CD4-positive, alpha-beta T cell (primary cell): ENCODE measurements around the gene R3HDM2. TPM values are rescaled to one million over a fixed set of nuclear protein-coding genes. Genes with fewer than 3 reads are reported as not detected.

Experiments
- ATAC-seq: fragments of 200-7000 bp; cut with Tn5 transposase; one replicate; pipeline ENCODE4 v1.10.0; 2022; ENCODE audit warnings: mild to moderate bottlenecking; ENCODE audit not compliant: poor library complexity
- CTCF ChIA-PET: fragments of 350-600 bp; sonication (Branson Sonifier 250); formaldehyde crosslinking; loops from one replicate; lab custom pipeline; 2021; ENCODE audit warnings: antibody characterized with exemption, inconsistent platforms; lab: Charles Lee
- POLR2A ChIA-PET: fragments of 350-600 bp; sonication (Branson Sonifier 250); formaldehyde crosslinking; loops from one replicate; lab custom pipeline; 2021; ENCODE audit warnings: antibody characterized with exemption, inconsistent platforms; lab: Charles Lee
- DNase-seq, 14 experiments: peaks; one replicate each; pipeline ENCODE4 v3.0.0-alpha.2; 2013 to 2020; ENCODE audit warnings: mixed read lengths in 2 of 14
- H3K27ac ChIP-seq, 2 donors: one replicate each; pipeline versions ENCODE4 v1.5.1 to v1.7.0; 2013; ENCODE audit warnings: low read length in 2 of 2, low read depth in 1 of 2, mild to moderate bottlenecking in 1 of 2
- H3K27me3 ChIP-seq, 2 experiments: 1 replicate in 1 of 2; 2 replicates in 1 of 2; pipeline versions ENCODE4 v1.6.1 to v1.7.0; 2013; ENCODE audit warnings: low read length in 2 of 2, control low read depth in 1 of 2, mild to moderate bottlenecking in 1 of 2, moderate library complexity in 1 of 2; ENCODE audit not compliant: insufficient read depth in 2 of 2, control insufficient read depth in 1 of 2
- H3K36me3 ChIP-seq: one replicate; pipeline ENCODE4 v1.6.1; 2013; ENCODE audit warnings: low read length, control low read depth; ENCODE audit not compliant: insufficient read depth
- H3K4me1 ChIP-seq: one replicate; pipeline ENCODE4 v1.6.1; 2013; ENCODE audit warnings: low read length, control low read depth; ENCODE audit not compliant: insufficient read depth
- H3K4me3 ChIP-seq: one replicate; pipeline ENCODE4 v1.5.1; 2013; ENCODE audit warnings: mild to moderate bottlenecking, low read length, moderate library complexity
- H3K9me3 ChIP-seq, 2 experiments: 1 replicate in 1 of 2; 2 replicates in 1 of 2; pipeline versions ENCODE4 v1.6.1 to v1.7.0; 2013; ENCODE audit warnings: low read length in 2 of 2, mild to moderate bottlenecking in 2 of 2, control low read depth in 1 of 2, moderate library complexity in 1 of 2; ENCODE audit not compliant: control insufficient read depth in 1 of 2, insufficient read depth in 1 of 2
- H3K27ac Mint-ChIP-seq: one replicate; pipeline ENCODE4 v1.8.0; 2020; ENCODE audit warnings: mixed read lengths
- H3K27me3 Mint-ChIP-seq: one replicate; pipeline ENCODE4 v1.8.0; 2021; ENCODE audit warnings: mixed read lengths
- H3K36me3 Mint-ChIP-seq: one replicate; pipeline ENCODE4 v1.8.0; 2021; ENCODE audit warnings: low read depth, mixed read lengths
- H3K4me1 Mint-ChIP-seq: one replicate; pipeline ENCODE4 v1.8.0; 2021; ENCODE audit warnings: low read depth, mixed read lengths
- H3K4me3 Mint-ChIP-seq: one replicate; pipeline ENCODE4 v1.8.0; 2020; ENCODE audit warnings: mild to moderate bottlenecking, mixed read lengths
- H3K9me3 Mint-ChIP-seq: one replicate; pipeline ENCODE4 v1.8.0; 2020; ENCODE audit warnings: mixed read lengths
- intact Hi-C, 2 experiments: fragments of 100-400 bp; cut with DNase I in 1 of 2; cut with micrococcal nuclease in 1 of 2; formaldehyde crosslinking; loops; one replicate each; pipeline versions ENCODE4 v1.15.1 to v1.9.0; 2023 to 2025; cut with DNase I, micrococcal nuclease
- total RNA-seq, 174 experiments: library from RNA in 2 of 174; stranded (reverse) in 2 of 174; gene quantifications; one replicate each; pipeline ENCODE4 v1.2.3 and lab custom pipeline; 2021 to 2026
- TF ChIP-seq, protein P1 (sequence below): fragments of 200-600 bp; IDR thresholded peaks from one replicate; pipeline ENCODE4 v1.8.0; 2022; ENCODE audit warnings: antibody characterized with exemption, mild to moderate bottlenecking

The R3HDM2 gene
- total RNA-seq, 2 experiments from 2014 or later = 106 to 115 TPM

DNA sequence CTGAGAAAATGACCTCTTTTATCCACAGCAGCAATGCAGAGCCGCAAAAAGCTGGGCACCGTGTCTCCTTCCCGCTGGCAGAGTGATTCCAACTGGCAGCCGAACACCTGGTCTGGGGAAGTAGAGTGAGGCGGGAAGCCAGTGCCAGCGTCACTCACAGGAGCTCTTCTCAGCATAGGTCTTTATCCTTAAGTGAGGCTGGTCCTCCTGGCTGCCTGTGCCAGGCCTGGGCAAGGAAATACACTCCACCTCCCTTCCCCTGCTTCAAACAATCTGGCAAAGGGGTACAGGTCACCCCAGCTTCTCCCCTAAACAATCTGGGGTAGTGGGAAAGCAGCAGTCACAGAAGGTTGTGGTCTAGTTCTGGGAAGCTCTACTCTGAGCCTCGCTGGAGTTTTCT lies 44.0 kb upstream of the R3HDM2 start:
- DNase-seq (no peak), ATAC-seq (no peak)
- H3K4me3 ChIP-seq = no peak overlapping the region
- Mint-ChIP-seq H3K9me3 (no peaks in the 10 kb centered on the region), H3K4me3 (peak overlapping the region; percentile 89), H3K36me3 (peaks cover 80% of the 10 kb centered on the region), H3K4me1 (peaks cover 81% of the 10 kb centered on the region), H3K27me3 (no peaks in the 10 kb centered on the region), H3K27ac (peak overlapping the region; percentile 88)
- peaks cover 81% of the 10 kb centered on the region for H3K4me1 ChIP-seq
- intact Hi-C loops = loop anchor here in 1 of 2 experiments (5.0 kb wide), 2 partner anchors 72 to 277 kb away; partner anchors contain the start of genes CDK4 and DCTN2
- peak overlapping the region in 1 of 2 donors; percentile 99 for H3K27ac ChIP-seq
- H3K9me3 ChIP-seq = no peaks in the 10 kb centered on the region
- ChIA-PET CTCF (interaction anchor here (2.4 to 4.2 kb wide), 2 partner anchors 13 to 16 kb away, joined by 5 to 35 read pairs; no protein-coding TSS in a partner anchor), POLR2A (interaction anchor here (1.0 kb wide), 1 partner anchor 16 kb away, joined by 4 read pairs; no protein-coding TSS in a partner anchor)
- H3K36me3 ChIP-seq = peaks cover 57% of the 10 kb centered on the region
- H3K27me3 ChIP-seq = no peaks in the 10 kb centered on the region
- TF ChIP-seq, protein P1, sequence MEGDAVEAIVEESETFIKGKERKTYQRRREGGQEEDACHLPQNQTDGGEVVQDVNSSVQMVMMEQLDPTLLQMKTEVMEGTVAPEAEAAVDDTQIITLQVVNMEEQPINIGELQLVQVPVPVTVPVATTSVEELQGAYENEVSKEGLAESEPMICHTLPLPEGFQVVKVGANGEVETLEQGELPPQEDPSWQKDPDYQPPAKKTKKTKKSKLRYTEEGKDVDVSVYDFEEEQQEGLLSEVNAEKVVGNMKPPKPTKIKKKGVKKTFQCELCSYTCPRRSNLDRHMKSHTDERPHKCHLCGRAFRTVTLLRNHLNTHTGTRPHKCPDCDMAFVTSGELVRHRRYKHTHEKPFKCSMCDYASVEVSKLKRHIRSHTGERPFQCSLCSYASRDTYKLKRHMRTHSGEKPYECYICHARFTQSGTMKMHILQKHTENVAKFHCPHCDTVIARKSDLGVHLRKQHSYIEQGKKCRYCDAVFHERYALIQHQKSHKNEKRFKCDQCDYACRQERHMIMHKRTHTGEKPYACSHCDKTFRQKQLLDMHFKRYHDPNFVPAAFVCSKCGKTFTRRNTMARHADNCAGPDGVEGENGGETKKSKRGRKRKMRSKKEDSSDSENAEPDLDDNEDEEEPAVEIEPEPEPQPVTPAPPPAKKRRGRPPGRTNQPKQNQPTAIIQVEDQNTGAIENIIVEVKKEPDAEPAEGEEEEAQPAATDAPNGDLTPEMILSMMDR = no peak

DNA sequence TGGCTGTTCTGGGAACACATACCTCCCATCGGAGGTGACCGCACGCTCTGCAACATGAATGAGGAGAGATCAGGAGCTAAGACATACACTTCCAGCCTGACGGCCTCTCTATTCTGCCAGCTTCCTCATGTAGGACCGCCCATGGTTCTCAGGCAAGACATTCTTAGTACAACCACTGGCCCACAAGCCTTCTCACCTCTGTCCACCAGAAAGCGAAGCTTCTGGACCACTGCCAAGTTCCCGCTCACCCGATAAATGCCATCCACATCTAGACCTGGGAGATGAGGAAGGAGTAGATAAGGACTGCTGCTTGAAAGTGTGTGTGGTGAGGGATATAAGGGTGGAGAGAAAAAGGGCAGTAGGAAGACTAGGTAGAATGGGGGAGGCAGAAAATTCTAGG lies 43.6 kb upstream of the R3HDM2 start:
- TF ChIP-seq, protein P1 = no peak
- Mint-ChIP-seq H3K27me3 (no peaks in the 10 kb centered on the region), H3K4me3 (peak overlapping the region; percentile 89), H3K4me1 (peaks cover 76% of the 10 kb centered on the region), H3K27ac (peak overlapping the region; percentile 88), H3K36me3 (peaks cover 84% of the 10 kb centered on the region), H3K9me3 (no peaks in the 10 kb centered on the region)
- intact Hi-C loops = no loop called here
- Histone ChIP-seq H3K4me1 (peaks cover 77% of the 10 kb centered on the region), H3K4me3 (no peak overlapping the region), H3K36me3 (peaks cover 62% of the 10 kb centered on the region), H3K9me3 (no peaks in the 10 kb centered on the region), H3K27ac (peak overlapping the region in 1 of 2 donors; percentile 8), H3K27me3 (no peaks in the 10 kb centered on the region)
- no peak for DNase-seq
- no peak for ATAC-seq
- ChIA-PET CTCF (interaction anchor here (2.4 to 4.2 kb wide), 2 partner anchors 12 to 16 kb away, joined by 5 to 35 read pairs; no protein-coding TSS in a partner anchor), POLR2A (interaction anchor here (1.0 kb wide), 1 partner anchor 16 kb away, joined by 4 read pairs; no protein-coding TSS in a partner anchor)

DNA sequence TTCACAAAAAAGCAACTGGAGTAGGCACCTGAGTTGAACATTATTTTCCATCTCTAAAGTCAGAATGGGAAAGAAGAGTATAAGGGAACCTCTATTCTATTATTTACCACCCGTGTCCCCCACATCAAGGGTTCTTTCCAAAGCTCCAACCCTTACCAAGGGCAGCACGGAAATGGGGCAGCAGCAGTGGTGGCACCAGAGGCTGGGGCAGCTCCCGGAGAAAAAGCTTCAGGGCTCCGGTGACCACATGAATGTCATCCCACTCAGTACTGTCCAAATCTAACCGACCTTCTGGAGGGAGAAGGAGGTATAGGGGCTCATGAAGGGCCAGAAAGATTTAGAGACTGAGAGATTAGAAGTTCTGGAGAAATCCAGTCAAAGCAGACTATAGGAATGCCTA lies 43.0 kb upstream of the R3HDM2 start:
- peak overlapping the region; percentile 88 for H3K27ac Mint-ChIP-seq
- peaks cover 71% of the 10 kb centered on the region for H3K4me1 Mint-ChIP-seq
- Histone ChIP-seq H3K4me1 (peaks cover 71% of the 10 kb centered on the region), H3K36me3 (peaks cover 67% of the 10 kb centered on the region), H3K9me3 (no peaks in the 10 kb centered on the region), H3K27ac (no peak overlapping the region), H3K27me3 (no peaks in the 10 kb centered on the region), H3K4me3 (no peak overlapping the region)
- peaks cover 90% of the 10 kb centered on the region for H3K36me3 Mint-ChIP-seq
- TF ChIP-seq, protein P1 = no peak
- peak overlapping the region; percentile 89 for H3K4me3 Mint-ChIP-seq
- DNase-seq (no peak), ATAC-seq (no peak)
- ChIA-PET POLR2A (no interaction called here), CTCF (interaction anchor here (2.4 to 4.2 kb wide), 2 partner anchors 12 to 15 kb away, joined by 5 to 35 read pairs; no protein-coding TSS in a partner anchor)
- no peaks in the 10 kb centered on the region for H3K27me3 Mint-ChIP-seq
- no peaks in the 10 kb centered on the region for H3K9me3 Mint-ChIP-seq
- intact Hi-C loops = no loop called here
